Measurements from ENCODE around the gene C19orf38.
"Not testable (repeated sequence)": the region's sequence is repeated elsewhere in the genome, so short reads cannot be mapped to it uniquely, and the experiment has no call there.

- not testable (repeated sequence) for TF ChIP-seq CTCF (conservative IDR thresholded peaks at IDR 0.05; ENCODE audit: low read length); EZH2phosphoT487 (IDR thresholded peaks at IDR 0.05; ENCODE audit: borderline replicate concordance, low read depth, low read length)
Observed at GRCh38 chr19:10869872-10870311, 21.7 kb downstream of the C19orf38 start.

All from OCI-LY7 (cell line).